Memory B cell (primary cell): ENCODE results near the gene FANCG.

Experiments
- ATAC-seq: fragments of 150-1000 bp; cut with Tn5 transposase; 2 replicates; pipeline ENCODE4 v1.10.0; 2021; ENCODE audit warnings: low read depth, mild to moderate bottlenecking, moderate library complexity
- DNase-seq, 2 donors: peaks; one replicate each; pipeline ENCODE4 v3.0.0; 2022; ENCODE audit warnings: low spot score in 2 of 2
- H3K27ac Mint-ChIP-seq: one replicate; pipeline ENCODE4 v1.8.0; 2022; ENCODE audit warnings: mild to moderate bottlenecking, moderate library complexity, mixed read lengths
- H3K27me3 Mint-ChIP-seq: one replicate; pipeline ENCODE4 v1.8.0; 2022; ENCODE audit warnings: mixed read lengths
- H3K36me3 Mint-ChIP-seq: one replicate; pipeline ENCODE4 v1.8.0; 2022; ENCODE audit warnings: mild to moderate bottlenecking, mixed read lengths
- H3K4me1 Mint-ChIP-seq: one replicate; pipeline ENCODE4 v1.8.0; 2022; ENCODE audit warnings: mixed read lengths
- H3K4me3 Mint-ChIP-seq: one replicate; pipeline ENCODE4 v1.8.0; 2022; ENCODE audit warnings: mild to moderate bottlenecking, moderate library complexity, mixed read lengths
- H3K9me3 Mint-ChIP-seq: one replicate; pipeline ENCODE4 v1.8.0; 2022; ENCODE audit warnings: mixed read lengths

Gene FANCG

DNA sequence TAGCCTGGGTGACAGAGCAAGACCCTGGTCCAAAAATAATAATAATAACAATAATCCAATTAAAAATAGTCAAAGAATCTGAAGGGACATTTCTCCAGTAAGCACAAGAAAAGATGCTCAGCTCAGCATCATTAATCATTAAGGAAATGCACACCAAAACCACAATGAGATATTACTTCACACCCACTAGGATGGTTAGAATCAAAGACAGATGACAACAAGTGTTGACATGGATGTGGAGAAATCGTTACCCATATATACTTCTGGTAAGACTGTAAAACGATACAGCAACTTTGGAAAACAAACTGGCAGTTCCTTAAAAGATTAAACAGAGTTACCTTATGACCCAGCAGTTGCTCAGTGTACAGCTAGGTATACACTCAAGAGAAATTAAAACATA, 5.3 kb upstream of the FANCG start:
- no peaks in the 10 kb centered on the region for H3K27me3 Mint-ChIP-seq
- H3K9me3 Mint-ChIP-seq: no peaks in the 10 kb centered on the region
- H3K4me3 Mint-ChIP-seq: no peak overlapping the region
- ATAC-seq: no peak
- H3K4me1 Mint-ChIP-seq: peaks cover 1% of the 10 kb centered on the region
- DNase-seq: no peak
- H3K27ac Mint-ChIP-seq: no peak overlapping the region
- peaks cover 11% of the 10 kb centered on the region for H3K36me3 Mint-ChIP-seq

DNA sequence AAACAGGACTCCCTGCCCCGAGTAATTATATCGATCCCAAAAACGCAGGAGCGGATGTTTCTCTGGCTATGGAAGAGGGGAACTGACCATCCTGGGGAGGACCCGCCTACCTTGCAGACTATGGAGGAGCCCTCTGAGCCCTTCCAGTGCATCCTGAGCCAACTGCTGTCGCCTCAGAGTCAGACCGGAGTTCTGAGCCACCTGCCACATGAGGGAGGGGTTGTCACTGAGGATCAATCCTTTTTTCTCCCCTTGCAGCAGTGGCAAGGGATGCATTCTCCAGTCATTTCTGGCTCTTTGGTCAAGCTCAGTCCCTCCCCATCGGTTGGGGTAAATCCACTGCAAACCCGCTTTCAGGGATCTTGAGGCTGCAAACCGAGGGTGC, 709 bp downstream of the FANCG start:
- Mint-ChIP-seq H3K4me1 (peaks cover 8% of the 10 kb centered on the region), H3K36me3 (peaks cover 5% of the 10 kb centered on the region), H3K27me3 (no peaks in the 10 kb centered on the region)

DNA sequence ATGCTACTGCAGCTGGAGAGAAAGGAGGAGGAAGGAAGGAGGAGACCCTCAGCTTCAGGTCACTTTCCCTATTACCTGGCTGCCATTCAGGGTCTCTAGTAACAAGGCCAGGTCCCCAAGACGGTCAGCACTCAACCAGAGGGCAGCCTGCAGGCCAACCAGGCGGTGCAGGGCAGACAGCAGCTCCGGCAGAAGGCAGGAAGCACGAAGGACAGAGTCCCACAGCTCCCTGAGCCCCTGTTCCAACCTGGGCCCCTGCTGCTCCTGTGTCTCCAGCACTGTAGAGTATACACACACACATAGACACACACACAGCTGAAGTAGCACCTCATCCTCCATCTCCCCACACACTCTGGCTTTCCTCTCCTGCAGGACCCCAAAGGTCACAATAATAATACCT, 1.7 kb downstream of the FANCG start:
- Mint-ChIP-seq H3K9me3 (no peaks in the 10 kb centered on the region), H3K27ac (no peak overlapping the region), H3K4me1 (peaks cover 8% of the 10 kb centered on the region), H3K27me3 (no peaks in the 10 kb centered on the region), H3K4me3 (peak overlapping the region; percentile 50), H3K36me3 (peaks cover 5% of the 10 kb centered on the region)
- DNase-seq (no peak), ATAC-seq (no peak)

More for the DNA sequence above, 709 bp downstream of the FANCG start:
- DNase-seq (no peak), ATAC-seq (no peak)
- H3K4me3 Mint-ChIP-seq: peak overlapping the region; percentile 93
- no peak overlapping the region for H3K27ac Mint-ChIP-seq
- H3K9me3 Mint-ChIP-seq: no peaks in the 10 kb centered on the region

DNA sequence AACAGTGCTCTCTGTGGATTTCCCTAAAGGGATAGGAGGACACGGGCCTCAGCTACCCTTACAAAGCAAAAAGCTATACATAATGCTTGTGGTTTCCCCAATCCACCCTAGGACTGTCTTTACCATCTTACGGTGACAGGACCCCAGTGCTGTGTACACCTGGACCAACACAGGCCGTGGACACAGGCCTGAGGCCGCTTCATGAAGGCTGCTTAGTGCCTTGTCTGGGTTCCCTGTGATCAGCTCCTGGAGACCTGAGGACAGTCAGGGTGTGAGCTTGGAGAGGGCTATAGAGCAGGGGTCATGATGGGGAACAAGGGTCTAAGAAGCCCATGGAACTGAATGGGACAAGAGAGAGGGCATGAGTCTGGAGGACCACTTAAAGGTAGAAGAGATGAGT, 2.9 kb downstream of the FANCG start:
- Mint-ChIP-seq H3K4me1 (peaks cover 11% of the 10 kb centered on the region), H3K36me3 (peaks cover 5% of the 10 kb centered on the region), H3K9me3 (no peaks in the 10 kb centered on the region), H3K27me3 (no peaks in the 10 kb centered on the region), H3K27ac (no peak overlapping the region), H3K4me3 (no peak overlapping the region)
- DNase-seq (no peak), ATAC-seq (no peak)

DNA sequence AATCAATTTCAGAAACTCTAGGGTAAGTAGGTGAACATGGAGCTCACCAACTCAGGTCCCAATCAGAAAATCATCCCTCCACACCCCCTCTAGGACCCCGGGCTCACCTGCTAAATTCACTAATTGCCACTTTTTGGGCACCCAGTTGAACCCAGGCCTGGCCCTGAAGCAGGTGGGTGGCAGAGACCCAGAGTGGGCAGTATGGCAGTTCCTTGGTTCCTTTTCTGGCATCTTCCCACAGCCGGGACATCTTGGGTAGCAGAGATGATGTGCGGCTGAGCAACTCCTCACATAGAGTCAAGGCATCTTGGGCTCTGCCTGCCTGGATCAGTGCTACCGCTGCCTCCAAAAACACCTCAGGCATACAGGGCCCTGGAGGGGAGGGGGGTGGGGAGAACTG, 4.4 kb downstream of the FANCG start:
- no peak overlapping the region for H3K27ac Mint-ChIP-seq
- DNase-seq (no peak), ATAC-seq (no peak)
- no peaks in the 10 kb centered on the region for H3K27me3 Mint-ChIP-seq
- peaks cover 16% of the 10 kb centered on the region for H3K4me1 Mint-ChIP-seq
- H3K9me3 Mint-ChIP-seq: no peaks in the 10 kb centered on the region
- H3K36me3 Mint-ChIP-seq: peaks cover 8% of the 10 kb centered on the region
- H3K4me3 Mint-ChIP-seq: no peak overlapping the region

DNA sequence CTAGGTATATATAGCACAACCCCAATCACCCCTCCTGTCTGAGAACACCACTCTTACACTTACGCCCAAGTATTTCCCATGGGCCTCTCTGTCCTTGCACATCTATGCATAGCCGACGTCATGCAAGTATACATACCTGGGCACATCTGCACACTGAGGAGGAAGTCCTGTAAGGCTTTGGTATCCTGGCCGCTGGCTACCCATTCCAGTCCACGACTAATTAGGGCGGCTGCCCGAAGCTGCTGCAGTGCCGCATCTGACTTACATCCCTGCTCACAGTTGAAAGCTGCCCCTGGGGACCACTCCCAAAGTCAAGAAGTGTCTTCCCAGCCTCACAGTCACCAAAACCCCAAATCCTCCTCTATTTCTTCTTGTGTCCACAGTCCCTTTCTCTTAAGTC, 5.0 kb downstream of the FANCG start:
- H3K4me1 Mint-ChIP-seq: peaks cover 18% of the 10 kb centered on the region
- H3K9me3 Mint-ChIP-seq: no peaks in the 10 kb centered on the region
- H3K27ac Mint-ChIP-seq: no peak overlapping the region
- H3K27me3 Mint-ChIP-seq: no peaks in the 10 kb centered on the region
- H3K4me3 Mint-ChIP-seq: no peak overlapping the region
- peaks cover 8% of the 10 kb centered on the region for H3K36me3 Mint-ChIP-seq
- DNase-seq (no peak), ATAC-seq (no peak)

DNA sequence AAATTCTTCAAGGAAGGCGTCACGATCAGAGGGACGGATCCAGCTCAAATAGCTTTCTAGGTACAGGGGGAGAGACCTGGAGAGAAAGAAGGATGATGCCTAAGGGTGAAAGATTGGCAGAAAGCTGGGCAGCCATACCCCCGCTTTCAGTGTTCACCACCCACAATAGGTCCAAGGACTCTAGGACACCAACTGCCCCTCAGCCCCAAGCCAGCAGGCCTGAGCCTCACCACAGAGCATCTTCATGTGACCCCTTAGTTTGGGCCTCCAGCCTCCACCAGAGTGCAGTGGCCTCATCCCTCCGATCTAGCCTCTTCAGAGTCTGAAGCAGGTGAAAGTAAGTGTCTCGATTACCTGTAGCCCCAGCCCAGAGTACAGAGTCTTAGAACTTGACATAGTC, 5.6 kb downstream of the FANCG start:
- Mint-ChIP-seq H3K36me3 (peaks cover 8% of the 10 kb centered on the region), H3K27me3 (no peaks in the 10 kb centered on the region), H3K4me3 (no peak overlapping the region), H3K9me3 (no peaks in the 10 kb centered on the region), H3K27ac (no peak overlapping the region), H3K4me1 (peaks cover 21% of the 10 kb centered on the region)
- no peak for ATAC-seq
- no peak for DNase-seq

DNA sequence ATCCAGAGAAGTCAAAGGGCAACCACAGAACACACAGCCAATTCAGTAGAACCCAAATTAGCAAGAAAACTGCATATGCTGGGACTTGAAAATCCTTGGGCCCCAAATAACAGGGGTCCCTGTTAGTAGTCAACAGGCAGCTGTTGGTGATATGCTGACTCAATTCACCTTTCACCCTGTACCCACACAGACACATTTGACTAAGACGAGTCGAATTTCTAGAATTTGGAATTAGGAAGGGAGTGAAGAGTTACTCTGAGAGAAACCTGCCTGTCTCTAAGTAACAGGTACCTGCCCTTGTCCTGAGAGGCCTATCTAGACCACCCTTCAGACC, 6.5 kb downstream of the FANCG start:
- no peak for DNase-seq

DNA sequence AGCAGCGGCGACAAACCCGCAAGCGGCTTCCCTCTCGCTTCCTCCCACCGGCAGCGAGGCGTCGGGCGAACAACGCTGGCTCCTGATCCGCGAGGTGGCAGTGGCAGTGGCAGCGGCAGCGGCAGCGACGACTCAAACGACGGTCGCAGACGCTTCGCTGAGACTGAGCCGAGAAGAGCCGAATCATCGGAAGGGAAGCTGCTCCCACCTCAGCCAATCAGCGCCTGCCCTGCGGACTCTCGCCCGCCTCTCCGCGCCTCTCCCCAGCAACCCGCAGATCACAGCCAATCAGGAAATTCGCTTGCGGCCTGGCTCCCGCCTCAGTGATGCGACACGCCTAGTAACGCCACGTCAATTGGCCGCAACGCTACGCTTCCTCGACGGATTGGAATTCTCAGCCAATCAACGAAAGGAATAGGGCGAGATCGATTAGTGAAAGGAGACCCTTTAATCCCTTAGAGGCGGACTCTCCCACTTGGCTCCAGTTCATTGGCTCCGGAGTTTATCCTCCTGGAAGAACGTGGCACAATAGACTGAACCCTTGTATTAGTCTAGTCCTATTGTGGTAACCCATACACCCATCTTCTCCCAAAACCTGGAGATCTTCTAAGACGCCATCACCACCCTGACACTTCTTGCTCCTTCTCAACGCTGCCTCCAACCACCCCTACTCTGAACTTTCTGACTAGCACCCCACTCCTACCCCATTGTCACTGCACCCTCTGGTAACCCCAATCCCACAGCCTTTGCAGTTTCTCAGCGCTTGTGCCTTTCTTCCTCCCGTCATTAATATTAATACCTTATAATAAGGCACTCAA, 7.1 kb downstream of the FANCG start, which contains the start of gene VCP:
Gene VCP, minus strand, starts transcription at position 165 of the 818 bp plus-strand sequence. CDS start 272 bp downstream, outside the sequence.
- H3K27me3 Mint-ChIP-seq: no peaks in the 10 kb centered on the region
- ATAC-seq: peak; percentile 86
- H3K27ac Mint-ChIP-seq: peak within 1 kb of the TSS; percentile 86
- H3K36me3 Mint-ChIP-seq: peaks cover 16% of the 10 kb centered on the region
- peak in 1 of 2 donors; percentile 97 for DNase-seq
- H3K9me3 Mint-ChIP-seq: no peaks in the 10 kb centered on the region
- H3K4me3 Mint-ChIP-seq: peak within 1 kb of the TSS; percentile 85
- H3K4me1 Mint-ChIP-seq: peaks cover 27% of the 10 kb centered on the region

More for the DNA sequence above, 6.5 kb downstream of the FANCG start:
- Mint-ChIP-seq H3K36me3 (peaks cover 11% of the 10 kb centered on the region), H3K27me3 (no peaks in the 10 kb centered on the region), H3K9me3 (no peaks in the 10 kb centered on the region), H3K4me3 (peak overlapping the region; percentile 85), H3K4me1 (peaks cover 23% of the 10 kb centered on the region), H3K27ac (peak overlapping the region; percentile 86)
- ATAC-seq: no peak

DNA sequence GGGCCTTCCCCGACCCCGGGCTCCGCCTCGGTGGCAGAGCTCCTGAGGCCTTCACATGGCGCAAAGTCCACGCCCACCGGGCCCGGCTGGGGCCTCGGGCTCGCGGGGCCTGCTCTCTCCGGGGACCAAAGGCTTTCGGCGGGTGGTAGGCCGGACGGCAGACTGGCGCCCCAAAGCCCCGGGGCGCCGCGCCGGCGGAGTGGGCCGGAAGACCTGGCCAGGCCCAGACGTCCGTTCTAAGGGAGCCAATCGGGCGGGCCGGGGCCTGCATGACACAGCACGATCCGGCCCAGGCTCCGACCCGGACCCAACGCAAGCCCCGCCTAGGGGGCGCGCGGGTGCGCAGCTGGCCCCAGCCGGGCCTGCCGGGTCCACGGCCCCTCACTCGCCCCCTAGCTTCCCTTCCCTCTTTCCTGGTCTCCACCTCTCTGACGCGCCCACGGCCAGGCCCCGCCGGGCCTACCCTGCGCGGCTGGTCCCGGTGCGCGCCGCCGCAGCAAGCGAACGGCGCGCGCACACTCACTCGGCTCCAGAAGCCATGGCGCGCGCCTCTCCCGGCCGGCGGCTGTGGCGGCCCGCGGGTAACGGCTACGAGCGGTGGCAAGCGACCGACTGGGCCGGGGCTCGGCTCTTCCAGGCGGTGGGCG, 7.8 kb downstream of the FANCG start:
- H3K27ac Mint-ChIP-seq: peak overlapping the region; percentile 86
- H3K27me3 Mint-ChIP-seq: no peaks in the 10 kb centered on the region
- H3K4me3 Mint-ChIP-seq: peak overlapping the region; percentile 85
- DNase-seq (peak; percentile 62 to 87), ATAC-seq (peak; percentile 51)
- H3K36me3 Mint-ChIP-seq: peaks cover 22% of the 10 kb centered on the region
- peaks cover 29% of the 10 kb centered on the region for H3K4me1 Mint-ChIP-seq
- no peaks in the 10 kb centered on the region for H3K9me3 Mint-ChIP-seq

DNA sequence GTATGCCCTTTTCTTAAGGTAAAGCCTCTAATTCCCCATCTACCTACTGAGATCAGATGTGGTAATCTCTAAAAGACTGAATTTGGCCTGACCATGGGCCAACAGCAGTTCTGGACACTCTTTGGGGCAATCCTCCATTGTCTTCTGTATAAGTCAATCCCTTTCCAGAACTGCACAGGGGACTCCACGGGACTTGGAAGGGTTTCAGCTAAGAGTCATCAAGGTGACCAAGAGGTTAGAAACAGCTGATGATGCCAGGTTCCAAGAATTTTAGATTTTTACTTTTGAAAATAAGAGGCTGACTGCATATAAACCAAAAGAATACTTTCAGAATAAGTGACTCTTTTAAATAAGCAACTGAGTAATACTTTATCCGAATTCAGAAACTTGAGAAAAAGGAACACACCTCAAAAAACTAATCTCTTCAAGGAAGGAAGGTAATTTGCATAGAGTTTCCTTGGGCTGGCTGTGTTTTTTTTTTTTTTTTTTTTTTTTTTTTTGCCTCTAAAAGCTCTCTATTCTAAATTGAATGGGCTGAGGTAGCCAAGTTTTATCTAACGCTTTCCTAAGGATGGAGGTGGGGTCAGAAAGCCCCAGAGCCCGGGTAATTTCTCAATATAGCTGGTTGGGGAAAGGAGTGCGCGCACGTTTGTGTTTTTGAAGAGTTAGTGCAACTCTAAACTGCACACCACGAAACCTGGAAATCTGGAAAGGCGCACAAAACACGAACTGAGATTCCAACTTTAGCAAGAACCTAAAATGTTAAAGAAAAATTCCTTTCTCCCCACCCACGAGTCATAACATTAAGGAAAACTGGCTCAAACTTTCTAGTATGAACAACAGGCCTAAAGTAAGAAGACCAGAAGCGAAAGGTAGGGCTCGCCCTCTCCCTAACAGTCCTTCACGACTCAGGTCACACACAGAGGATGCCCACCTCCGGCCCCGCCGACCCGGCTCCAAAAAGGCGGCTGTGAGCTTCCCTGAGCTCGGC, 8.6 kb downstream of the FANCG start:
- H3K27me3 Mint-ChIP-seq: no peaks in the 10 kb centered on the region
- H3K27ac Mint-ChIP-seq: peak overlapping the region; percentile 85
- H3K9me3 Mint-ChIP-seq: no peaks in the 10 kb centered on the region
- no peak for ATAC-seq
- DNase-seq: no peak
- peak overlapping the region; percentile 85 for H3K4me3 Mint-ChIP-seq
- peaks cover 29% of the 10 kb centered on the region for H3K4me1 Mint-ChIP-seq
- H3K36me3 Mint-ChIP-seq: peaks cover 26% of the 10 kb centered on the region

DNA sequence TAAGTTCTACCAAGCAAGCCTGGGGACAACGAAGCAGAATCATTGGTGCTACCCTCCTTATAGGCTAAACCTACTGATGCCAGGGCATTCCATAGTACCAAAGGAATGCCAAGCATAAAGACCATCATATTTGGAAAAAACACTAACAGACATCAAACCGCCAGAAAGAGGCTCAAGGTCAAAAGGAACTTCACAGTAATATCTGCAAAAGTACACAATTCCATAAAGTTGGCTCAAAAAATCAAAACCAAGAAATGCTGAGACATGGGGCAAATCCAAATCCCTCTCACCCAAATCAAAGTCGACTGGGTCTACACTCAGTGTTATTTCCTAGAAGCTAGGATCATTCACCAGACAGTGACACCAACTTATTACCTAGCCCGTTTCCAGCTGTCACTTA, 10.7 kb downstream of the FANCG start:
- no peak overlapping the region for H3K27ac Mint-ChIP-seq

DNA sequence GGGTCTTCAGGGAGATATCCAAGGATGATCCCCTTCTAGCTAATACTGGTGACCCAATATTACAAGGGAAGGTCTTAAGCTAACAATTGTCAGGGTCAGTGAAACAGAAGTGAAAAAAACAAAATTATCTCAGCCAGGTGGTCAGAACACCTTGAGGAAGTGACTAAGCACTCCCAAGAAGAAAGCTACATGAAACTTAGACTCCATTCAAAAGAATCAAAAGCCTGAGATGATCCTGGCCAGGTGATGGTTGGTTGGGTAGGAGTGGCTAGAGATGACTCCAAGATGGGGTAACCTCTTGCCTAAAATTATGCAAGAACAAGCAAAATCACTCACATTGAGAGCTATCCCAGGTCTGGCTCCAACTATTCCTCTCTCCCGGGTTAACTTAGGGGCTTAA, 12.7 kb downstream of the FANCG start:
- no peaks in the 10 kb centered on the region for H3K9me3 Mint-ChIP-seq
- H3K27ac Mint-ChIP-seq: no peak overlapping the region
- no peaks in the 10 kb centered on the region for H3K27me3 Mint-ChIP-seq
- no peak overlapping the region for H3K4me3 Mint-ChIP-seq
- peaks cover 26% of the 10 kb centered on the region for H3K4me1 Mint-ChIP-seq
- peaks cover 37% of the 10 kb centered on the region for H3K36me3 Mint-ChIP-seq
- no peak for ATAC-seq
- no peak for DNase-seq

More for the DNA sequence above, 10.7 kb downstream of the FANCG start:
- Mint-ChIP-seq H3K4me1 (peaks cover 29% of the 10 kb centered on the region), H3K9me3 (no peaks in the 10 kb centered on the region), H3K27me3 (no peaks in the 10 kb centered on the region), H3K36me3 (peaks cover 24% of the 10 kb centered on the region), H3K4me3 (peak overlapping the region; percentile 65)
- ATAC-seq: no peak
- no peak for DNase-seq
